Natural killer cell treated with Interleukin-12 subunit alpha and Interleukin-12 subunit beta and Interleukin-15 and Interleukin-18, amount 100 ng/mL, for 72 hours (primary cell): ENCODE results near the gene ATP1B1. TPM values are rescaled to one million over a fixed set of nuclear protein-coding genes. Genes with fewer than 3 reads are reported as not detected.

Experiments
- ATAC-seq, 2 donors: fragments of 150-1000 bp; cut with Tn5 transposase in 1 of 2; sonication (Bioruptor Pico), chemical (Tn5 transposase) in 1 of 2; 2 replicates each; pipeline ENCODE4 v1.10.0; 2021
- DNase-seq: peaks from one replicate; pipeline ENCODE4 v3.0.0; 2022; ENCODE audit warnings: low spot score
- H3K27ac Mint-ChIP-seq, 2 donors: 1 replicate in 1 of 2; 2 replicates in 1 of 2; pipeline ENCODE4 v1.8.0; 2022; ENCODE audit warnings: mixed read lengths in 2 of 2, mild to moderate bottlenecking in 1 of 2, moderate library complexity in 1 of 2
- H3K27me3 Mint-ChIP-seq, 2 donors: 1 replicate in 1 of 2; 2 replicates in 1 of 2; pipeline ENCODE4 v1.8.0; 2022; ENCODE audit warnings: mixed read lengths in 2 of 2
- H3K36me3 Mint-ChIP-seq: one replicate; pipeline ENCODE4 v1.8.0; 2022; ENCODE audit warnings: mixed read lengths
- H3K4me1 Mint-ChIP-seq, 2 donors: 1 replicate in 1 of 2; 2 replicates in 1 of 2; pipeline ENCODE4 v1.8.0; 2022; ENCODE audit warnings: low read depth in 2 of 2, mixed read lengths in 2 of 2, mild to moderate bottlenecking in 1 of 2
- H3K4me3 Mint-ChIP-seq: one replicate; pipeline ENCODE4 v1.8.0; 2022; ENCODE audit warnings: mixed read lengths
- H3K9me3 Mint-ChIP-seq: 2 replicates; pipeline ENCODE4 v1.8.0; 2022; ENCODE audit warnings: mixed read lengths
- total RNA-seq, 2 donors: library from RNA; stranded (reverse); gene quantifications; one replicate each; pipeline ENCODE4 v1.2.3, GENCODE V29; 2022

Gene ATP1B1
- total RNA-seq = 1 to 10 TPM; 1.3 to 2.3 TPM

GRCh38 chr1:169106095-169106920 is at the start of gene ATP1B1:
ATP1B1 (plus strand) TSS chr1:169106690; CDS start chr1:169106830, 140 bp downstream.
- H3K9me3 Mint-ChIP-seq = no peaks in the 10 kb centered on the region
- DNase-seq (peak; percentile 87), ATAC-seq (peak; percentile 95 to 96)
- peaks cover 35 to 45% of the 10 kb centered on the region in 2 donors for H3K4me1 Mint-ChIP-seq
- peaks cover 14 to 16% of the 10 kb centered on the region in 2 donors for H3K27me3 Mint-ChIP-seq
- peaks cover 5% of the 10 kb centered on the region for H3K36me3 Mint-ChIP-seq
- peak within 1 kb of the TSS; percentile 59 to 66 for H3K27ac Mint-ChIP-seq
- H3K4me3 Mint-ChIP-seq = peak within 1 kb of the TSS; percentile 94

- ATAC-seq = no peak
- H3K4me1 Mint-ChIP-seq = peaks cover 0 to 10% of the 10 kb centered on the region in 2 donors
- no peak overlapping the region for H3K27ac Mint-ChIP-seq
- DNase-seq = no peak
- H3K36me3 Mint-ChIP-seq = no peaks in the 10 kb centered on the region
- H3K9me3 Mint-ChIP-seq = peaks cover 4% of the 10 kb centered on the region
- peaks cover 2 to 6% of the 10 kb centered on the region in 2 donors for H3K27me3 Mint-ChIP-seq
- no peak overlapping the region for H3K4me3 Mint-ChIP-seq
Measured at GRCh38 chr1:169059421-169059820, 47.1 kb upstream of the ATP1B1 start.

GRCh38 chr1:169060043-169060722 is 46.3 kb upstream of the ATP1B1 start:
- Mint-ChIP-seq H3K27ac (no peak overlapping the region), H3K36me3 (no peaks in the 10 kb centered on the region)
- no peak for ATAC-seq

GRCh38 chr1:169060919-169061639 is 45.4 kb upstream of the ATP1B1 start:
- Mint-ChIP-seq H3K27me3 (peaks cover 0 to 4% of the 10 kb centered on the region in 2 donors), H3K4me3 (no peak overlapping the region), H3K36me3 (no peaks in the 10 kb centered on the region), H3K9me3 (peaks cover 4% of the 10 kb centered on the region), H3K4me1 (peaks cover 0 to 10% of the 10 kb centered on the region in 2 donors), H3K27ac (no peak overlapping the region)
- DNase-seq (no peak), ATAC-seq (no peak)

More at GRCh38 chr1:169060043-169060722, 46.3 kb upstream of the ATP1B1 start:
- Mint-ChIP-seq H3K9me3 (peaks cover 4% of the 10 kb centered on the region), H3K4me3 (no peak overlapping the region), H3K27me3 (peaks cover 0 to 4% of the 10 kb centered on the region in 2 donors), H3K4me1 (peaks cover 0 to 10% of the 10 kb centered on the region in 2 donors)
- no peak for DNase-seq

GRCh38 chr1:169062152-169062551 is 44.3 kb upstream of the ATP1B1 start:
- Mint-ChIP-seq H3K9me3 (peaks cover 7% of the 10 kb centered on the region), H3K27ac (no peak overlapping the region), H3K4me1 (peaks cover 0 to 10% of the 10 kb centered on the region in 2 donors), H3K36me3 (peaks cover 5% of the 10 kb centered on the region), H3K4me3 (no peak overlapping the region), H3K27me3 (peaks cover 0 to 4% of the 10 kb centered on the region in 2 donors)
- ATAC-seq (no peak), DNase-seq (no peak)

- Mint-ChIP-seq H3K4me3 (no peak overlapping the region), H3K27ac (no peak overlapping the region), H3K36me3 (peaks cover 7% of the 10 kb centered on the region), H3K27me3 (no peaks in the 10 kb centered on the region), H3K4me1 (peaks cover 0 to 10% of the 10 kb centered on the region in 2 donors), H3K9me3 (peaks cover 6% of the 10 kb centered on the region)
- DNase-seq (no peak), ATAC-seq (peak in 1 of 2 donors; percentile 24)
Measured at GRCh38 chr1:169064103-169064502, 42.4 kb upstream of the ATP1B1 start.

GRCh38 chr1:169070547-169070946 is 35.9 kb upstream of the ATP1B1 start:
- Mint-ChIP-seq H3K27ac (no peak overlapping the region), H3K36me3 (peaks cover 7% of the 10 kb centered on the region), H3K4me1 (no peaks in the 10 kb centered on the region), H3K9me3 (peaks cover 6% of the 10 kb centered on the region), H3K27me3 (peaks cover 8 to 9% of the 10 kb centered on the region in 2 donors), H3K4me3 (no peak overlapping the region)
- no peak for ATAC-seq
- DNase-seq = no peak

- no peak overlapping the region for H3K27ac Mint-ChIP-seq
- H3K36me3 Mint-ChIP-seq = peaks cover 7% of the 10 kb centered on the region
- H3K27me3 Mint-ChIP-seq = peaks cover 8 to 9% of the 10 kb centered on the region in 2 donors
- H3K4me1 Mint-ChIP-seq = no peaks in the 10 kb centered on the region
- peaks cover 6% of the 10 kb centered on the region for H3K9me3 Mint-ChIP-seq
- ATAC-seq (no peak), DNase-seq (no peak)
- no peak overlapping the region for H3K4me3 Mint-ChIP-seq
Measured at GRCh38 chr1:169070958-169071357, 35.5 kb upstream of the ATP1B1 start.

- ATAC-seq (no peak), DNase-seq (no peak)
- H3K27me3 Mint-ChIP-seq = peaks cover 8 to 9% of the 10 kb centered on the region in 2 donors
- peaks cover 2% of the 10 kb centered on the region for H3K9me3 Mint-ChIP-seq
- H3K27ac Mint-ChIP-seq = no peak overlapping the region
- no peaks in the 10 kb centered on the region for H3K4me1 Mint-ChIP-seq
- no peaks in the 10 kb centered on the region for H3K36me3 Mint-ChIP-seq
- H3K4me3 Mint-ChIP-seq = no peak overlapping the region
Measured at GRCh38 chr1:169072945-169073725, 33.4 kb upstream of the ATP1B1 start.

GRCh38 chr1:169078163-169078883 is 28.2 kb upstream of the ATP1B1 start:
- Mint-ChIP-seq H3K27me3 (peaks cover 0 to 2% of the 10 kb centered on the region in 2 donors), H3K9me3 (no peaks in the 10 kb centered on the region), H3K4me1 (no peaks in the 10 kb centered on the region), H3K27ac (no peak overlapping the region), H3K36me3 (no peaks in the 10 kb centered on the region), H3K4me3 (no peak overlapping the region)
- DNase-seq (no peak), ATAC-seq (no peak)

GRCh38 chr1:169081503-169082123 is 24.9 kb upstream of the ATP1B1 start:
- H3K4me1 Mint-ChIP-seq = no peaks in the 10 kb centered on the region
- H3K9me3 Mint-ChIP-seq = no peaks in the 10 kb centered on the region
- no peaks in the 10 kb centered on the region for H3K36me3 Mint-ChIP-seq
- H3K4me3 Mint-ChIP-seq = no peak overlapping the region
- no peak for DNase-seq
- no peaks in the 10 kb centered on the region for H3K27me3 Mint-ChIP-seq
- ATAC-seq = no peak
- no peak overlapping the region for H3K27ac Mint-ChIP-seq

- Mint-ChIP-seq H3K36me3 (no peaks in the 10 kb centered on the region), H3K4me1 (peaks cover 3 to 5% of the 10 kb centered on the region in 2 donors), H3K9me3 (no peaks in the 10 kb centered on the region), H3K27ac (no peak overlapping the region), H3K4me3 (no peak overlapping the region), H3K27me3 (peaks cover 3 to 5% of the 10 kb centered on the region in 2 donors)
- no peak for DNase-seq
- no peak for ATAC-seq
Measured at GRCh38 chr1:169085911-169086310, 20.6 kb upstream of the ATP1B1 start.
